Mononuclear cell (primary cell): ENCODE measurements around the gene SLC2A6. TPM values are rescaled to one million over a fixed set of nuclear protein-coding genes. Genes with fewer than 3 reads are reported as not detected.
"Not testable (repeated sequence)": the region's sequence is repeated elsewhere in the genome, so short reads cannot be mapped to it uniquely, and the experiment has no call there.

Experiments
- H3K27me3 ChIP-seq: 2 replicates; pipeline ENCODE4 v1.6.0; 2011; ENCODE audit warnings: low read length, control low read depth; ENCODE audit not compliant: insufficient read depth
- H3K4me1 ChIP-seq: 2 replicates; pipeline ENCODE4 v1.5.1; 2011; ENCODE audit warnings: mild to moderate bottlenecking, low read length, control low read depth; ENCODE audit not compliant: insufficient read depth
- H3K4me3 ChIP-seq: 2 replicates; pipeline ENCODE4 v1.5.1; 2011; ENCODE audit warnings: mild to moderate bottlenecking, low read length, moderate library complexity
- H3K9me3 ChIP-seq: 2 replicates; pipeline ENCODE4 v1.5.1; 2011; ENCODE audit warnings: low read depth, mild to moderate bottlenecking, control low read depth, low read length
- total RNA-seq: library from RNA; depleted of rRNA; stranded (reverse); fragments of >200 nt; gene quantifications from one replicate; pipeline ENCODE4 v1.2.3, GENCODE V29; 2012

Gene SLC2A6
- total RNA-seq, 1 donor, result 23.3 TPM

GRCh38 chr9:133456409-133456808 is 22.5 kb downstream of the SLC2A6 start:
- Histone ChIP-seq H3K4me1 (peaks cover 16% of the 10 kb centered on the region), H3K27me3 (no peaks in the 10 kb centered on the region), H3K4me3 (no peak overlapping the region), H3K9me3 (no peaks in the 10 kb centered on the region)

DNA sequence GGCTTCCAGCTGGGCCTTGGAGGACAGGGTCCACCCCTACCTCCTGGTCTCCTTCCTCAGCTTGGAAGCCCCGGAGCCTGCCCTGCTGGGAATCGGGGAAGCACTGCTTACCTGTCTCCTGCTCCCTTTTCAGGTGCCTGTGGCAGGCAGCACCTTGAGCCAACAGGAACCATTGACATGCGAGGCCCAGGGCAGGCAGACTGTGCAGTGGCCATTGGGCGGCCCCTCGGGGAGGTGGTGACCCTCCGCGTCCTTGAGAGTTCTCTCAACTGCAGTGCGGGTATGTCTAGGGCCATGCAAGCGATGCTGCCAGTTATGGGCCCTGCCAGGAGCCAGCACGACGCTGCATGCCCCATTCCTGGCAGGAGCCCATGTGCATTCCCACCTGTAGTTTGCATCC is 23.0 kb downstream of the SLC2A6 start:
- peaks cover 15% of the 10 kb centered on the region for H3K4me1 ChIP-seq
- H3K4me3 ChIP-seq, result no peak overlapping the region
- H3K9me3 ChIP-seq, result no peaks in the 10 kb centered on the region
- H3K27me3 ChIP-seq, result no peaks in the 10 kb centered on the region

DNA sequence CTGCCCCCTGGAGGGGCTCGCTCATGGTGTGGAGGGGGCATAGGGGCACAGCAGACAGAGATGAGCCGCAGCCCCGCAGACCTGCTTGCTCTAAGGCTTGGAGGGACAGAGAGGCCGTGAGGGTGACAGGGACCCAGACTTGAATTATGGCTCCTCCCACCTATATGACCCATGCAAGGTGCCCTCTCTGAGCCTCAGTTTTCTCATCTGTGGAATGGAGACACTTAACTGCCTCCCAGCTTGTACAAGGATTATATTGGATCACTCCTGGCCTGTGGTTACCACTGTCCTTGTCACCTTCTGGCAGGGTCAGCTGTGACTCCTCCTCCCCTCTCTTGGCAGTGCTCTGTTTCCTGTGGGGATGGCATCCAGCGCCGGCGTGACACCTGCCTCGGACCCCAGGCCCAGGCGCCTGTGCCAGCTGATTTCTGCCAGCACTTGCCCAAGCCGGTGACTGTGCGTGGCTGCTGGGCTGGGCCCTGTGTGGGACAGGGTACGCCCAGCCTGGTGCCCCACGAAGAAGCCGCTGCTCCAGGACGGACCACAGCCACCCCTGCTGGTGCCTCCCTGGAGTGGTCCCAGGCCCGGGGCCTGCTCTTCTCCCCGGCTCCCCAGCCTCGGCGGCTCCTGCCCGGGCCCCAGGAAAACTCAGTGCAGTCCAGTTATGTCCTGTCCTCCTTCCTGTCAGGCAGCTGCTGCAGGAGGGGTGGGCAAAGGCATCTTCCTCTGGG is 23.8 kb downstream of the SLC2A6 start:
- H3K9me3 ChIP-seq, result no peaks in the 10 kb centered on the region
- H3K4me1 ChIP-seq, result peaks cover 9% of the 10 kb centered on the region
- no peaks in the 10 kb centered on the region for H3K27me3 ChIP-seq
- H3K4me3 ChIP-seq, result no peak overlapping the region

DNA sequence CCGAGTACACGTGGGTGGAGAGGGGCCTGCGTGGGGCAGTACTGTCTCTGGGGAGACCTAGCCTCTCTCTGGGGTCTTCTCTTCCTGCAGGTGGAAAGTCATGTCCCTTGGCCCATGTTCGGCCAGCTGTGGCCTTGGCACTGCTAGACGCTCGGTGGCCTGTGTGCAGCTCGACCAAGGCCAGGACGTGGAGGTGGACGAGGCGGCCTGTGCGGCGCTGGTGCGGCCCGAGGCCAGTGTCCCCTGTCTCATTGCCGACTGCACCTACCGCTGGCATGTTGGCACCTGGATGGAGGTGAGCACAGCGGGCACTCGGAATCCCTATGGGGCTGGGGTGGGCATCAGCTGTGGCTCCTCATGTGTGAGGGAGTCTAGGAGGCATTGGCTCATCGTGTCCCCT is 24.6 kb downstream of the SLC2A6 start:
- no peaks in the 10 kb centered on the region for H3K9me3 ChIP-seq
- no peak overlapping the region for H3K4me3 ChIP-seq
- H3K27me3 ChIP-seq, result no peaks in the 10 kb centered on the region
- peaks cover 8% of the 10 kb centered on the region for H3K4me1 ChIP-seq

GRCh38 chr9:133453651-133454050 is 25.2 kb downstream of the SLC2A6 start:
- Histone ChIP-seq H3K9me3 (no peaks in the 10 kb centered on the region), H3K27me3 (no peaks in the 10 kb centered on the region), H3K4me1 (peaks cover under 1% of the 10 kb centered on the region), H3K4me3 (no peak overlapping the region)

- H3K4me1 ChIP-seq, result no peaks in the 10 kb centered on the region
- H3K9me3 ChIP-seq, result no peaks in the 10 kb centered on the region
- H3K27me3 ChIP-seq, result no peaks in the 10 kb centered on the region
Observed at GRCh38 chr9:133452562-133452961, 26.3 kb downstream of the SLC2A6 start.

DNA sequence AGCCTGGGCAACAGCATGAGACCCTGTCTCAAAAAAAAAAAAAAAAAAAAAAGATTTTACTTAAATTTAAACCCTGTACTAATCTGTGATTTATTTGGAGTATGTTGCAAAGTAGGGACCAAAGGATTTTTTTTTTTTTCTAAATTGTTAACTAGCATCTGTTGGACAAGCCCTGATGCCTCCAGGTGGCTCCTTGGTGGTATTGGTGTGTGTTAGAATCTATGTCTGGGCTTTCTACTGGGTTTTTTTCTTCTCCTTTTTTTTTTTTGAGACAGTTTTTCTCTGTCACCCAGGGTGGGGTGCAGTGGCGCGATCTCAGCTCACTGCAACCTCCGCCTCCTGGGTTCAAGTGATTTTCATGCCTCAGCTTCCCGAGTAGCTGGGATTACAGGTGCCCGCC is 27.0 kb downstream of the SLC2A6 start:
- not testable (repeated sequence) for H3K27me3 ChIP-seq, H3K4me1 ChIP-seq, H3K4me3 ChIP-seq, H3K9me3 ChIP-seq

More at GRCh38 chr9:133452562-133452961, 26.3 kb downstream of the SLC2A6 start:
- H3K4me3 ChIP-seq, result no peak overlapping the region

DNA sequence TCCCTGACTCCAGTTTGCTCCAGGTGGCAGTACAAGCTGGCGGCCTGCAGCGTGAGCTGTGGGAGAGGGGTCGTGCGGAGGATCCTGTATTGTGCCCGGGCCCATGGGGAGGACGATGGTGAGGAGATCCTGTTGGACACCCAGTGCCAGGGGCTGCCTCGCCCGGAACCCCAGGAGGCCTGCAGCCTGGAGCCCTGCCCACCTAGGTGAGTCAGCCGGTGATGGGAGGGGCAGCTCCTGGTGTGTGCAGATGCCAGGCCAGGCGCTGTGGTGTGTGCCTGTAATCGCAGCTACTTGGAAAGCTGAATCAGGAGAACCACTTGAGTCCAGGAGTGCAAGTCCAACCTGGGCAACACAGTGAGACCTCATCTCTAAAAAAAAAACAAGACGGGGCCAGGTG is 29.1 kb downstream of the SLC2A6 start:
- Histone ChIP-seq H3K27me3 (no peaks in the 10 kb centered on the region), H3K4me1 (no peaks in the 10 kb centered on the region), H3K4me3 (no peak overlapping the region), H3K9me3 (no peaks in the 10 kb centered on the region)

GRCh38 chr9:133448487-133448972 is 30.4 kb downstream of the SLC2A6 start:
- H3K4me3 ChIP-seq, result no peak overlapping the region
- H3K9me3 ChIP-seq, result no peaks in the 10 kb centered on the region
- no peaks in the 10 kb centered on the region for H3K4me1 ChIP-seq
- no peaks in the 10 kb centered on the region for H3K27me3 ChIP-seq

GRCh38 chr9:133445293-133445969 is 33.5 kb downstream of the SLC2A6 start:
- no peaks in the 10 kb centered on the region for H3K27me3 ChIP-seq
- H3K9me3 ChIP-seq, result no peaks in the 10 kb centered on the region
- no peak overlapping the region for H3K4me3 ChIP-seq
- H3K4me1 ChIP-seq, result peaks cover 4% of the 10 kb centered on the region

- Histone ChIP-seq H3K9me3 (no peaks in the 10 kb centered on the region), H3K4me1 (peaks cover 4% of the 10 kb centered on the region), H3K4me3 (no peak overlapping the region), H3K27me3 (no peaks in the 10 kb centered on the region)
Observed at GRCh38 chr9:133443982-133444381, 34.9 kb downstream of the SLC2A6 start.

- no peak overlapping the region for H3K4me3 ChIP-seq
- no peaks in the 10 kb centered on the region for H3K9me3 ChIP-seq
Observed at GRCh38 chr9:133443248-133443647, 35.7 kb downstream of the SLC2A6 start.

GRCh38 chr9:133441571-133441970 is 37.3 kb downstream of the SLC2A6 start:
- Histone ChIP-seq H3K9me3 (no peaks in the 10 kb centered on the region), H3K4me1 (peaks cover 4% of the 10 kb centered on the region), H3K27me3 (no peaks in the 10 kb centered on the region), H3K4me3 (no peak overlapping the region)

More at GRCh38 chr9:133443248-133443647, 35.7 kb downstream of the SLC2A6 start:
- Histone ChIP-seq H3K4me1 (peaks cover 4% of the 10 kb centered on the region), H3K27me3 (no peaks in the 10 kb centered on the region)

- Histone ChIP-seq H3K4me3 (no peak overlapping the region), H3K27me3 (no peaks in the 10 kb centered on the region), H3K9me3 (no peaks in the 10 kb centered on the region), H3K4me1 (peaks cover 4% of the 10 kb centered on the region)
Observed at GRCh38 chr9:133440874-133441273, 38.0 kb downstream of the SLC2A6 start.

DNA sequence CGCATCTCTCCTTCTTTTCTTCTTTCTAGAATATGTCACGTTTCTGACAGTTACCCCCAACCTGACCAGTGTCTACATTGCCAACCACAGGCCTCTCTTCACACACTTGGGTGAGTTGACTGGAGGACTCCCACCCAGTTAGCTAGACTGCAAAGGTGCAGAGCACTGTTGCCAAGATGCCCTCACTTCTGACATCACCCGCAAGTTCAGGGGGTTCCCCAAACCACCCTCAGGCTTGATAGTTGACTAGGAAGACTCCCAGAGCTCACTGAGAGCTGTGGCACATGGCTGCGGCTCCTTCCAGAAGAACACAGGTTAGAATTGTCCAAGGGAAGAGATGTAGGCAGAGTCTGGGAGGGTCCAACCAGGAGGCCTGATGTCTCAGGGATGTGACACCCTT is 39.6 kb downstream of the SLC2A6 start:
- Histone ChIP-seq H3K4me3 (no peak overlapping the region), H3K9me3 (no peaks in the 10 kb centered on the region), H3K27me3 (no peaks in the 10 kb centered on the region), H3K4me1 (peaks cover 4% of the 10 kb centered on the region)
